Suprapubic skin (tissue), 4 donors: ENCODE measurements around the gene CD36.

ENCODE experiments used
- EP300 ChIP-seq: sonication (generic); formaldehyde crosslinking; IDR thresholded peaks from one replicate; pipeline ENCODE4 v1.6.1; 2017; ENCODE audit warnings: antibody characterized with exemption
- POLR2A ChIP-seq, 2 donors: fragments of 450-650 bp; IDR thresholded peaks; one replicate each; pipeline ENCODE4 v1.6.1; 2017; ENCODE audit warnings: antibody characterized with exemption in 2 of 2, mild to moderate bottlenecking in 2 of 2, moderate library complexity in 2 of 2
- POLR2AphosphoS5 ChIP-seq, 3 donors: sonication (generic); formaldehyde crosslinking; IDR thresholded peaks; one replicate each; pipeline ENCODE4 v1.6.1; 2017; ENCODE audit warnings: antibody characterized with exemption in 3 of 3
- TF ChIP-seq, protein P1 (sequence below), 2 donors: fragments of 200-600 bp in 1 of 2; fragments of 450-650 bp in 1 of 2; sonication (generic) in 1 of 2; IDR thresholded peaks; one replicate each; pipeline ENCODE4 v1.5.1; 2016 to 2019; ENCODE audit warnings: antibody characterized with exemption in 2 of 2, mild to moderate bottlenecking in 1 of 2, moderate library complexity in 1 of 2

DNA sequence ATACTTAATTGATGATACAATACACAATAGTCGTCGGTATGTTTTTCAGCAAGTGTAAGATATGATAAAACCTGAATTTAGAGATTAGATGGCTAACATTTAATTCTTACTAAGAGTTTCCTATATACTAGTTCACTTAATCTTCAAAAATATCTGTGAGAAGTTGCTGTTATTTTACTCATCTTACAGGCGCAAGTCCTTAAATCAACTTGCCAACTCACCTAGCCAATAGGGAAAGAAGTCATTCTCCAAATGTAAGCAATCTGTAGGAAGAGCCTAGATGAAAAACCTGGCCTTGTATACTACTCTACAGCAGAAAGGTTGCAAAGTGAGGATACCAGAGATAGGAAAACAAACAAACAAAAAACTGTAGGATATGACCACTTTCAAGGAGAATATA lies 10.6 kb downstream of the CD36 start:
- TF ChIP-seq EP300, result no peak
- TF ChIP-seq POLR2AphosphoS5 (IDR thresholded peaks at IDR 0.05), result no peak
- TF ChIP-seq, protein P1, sequence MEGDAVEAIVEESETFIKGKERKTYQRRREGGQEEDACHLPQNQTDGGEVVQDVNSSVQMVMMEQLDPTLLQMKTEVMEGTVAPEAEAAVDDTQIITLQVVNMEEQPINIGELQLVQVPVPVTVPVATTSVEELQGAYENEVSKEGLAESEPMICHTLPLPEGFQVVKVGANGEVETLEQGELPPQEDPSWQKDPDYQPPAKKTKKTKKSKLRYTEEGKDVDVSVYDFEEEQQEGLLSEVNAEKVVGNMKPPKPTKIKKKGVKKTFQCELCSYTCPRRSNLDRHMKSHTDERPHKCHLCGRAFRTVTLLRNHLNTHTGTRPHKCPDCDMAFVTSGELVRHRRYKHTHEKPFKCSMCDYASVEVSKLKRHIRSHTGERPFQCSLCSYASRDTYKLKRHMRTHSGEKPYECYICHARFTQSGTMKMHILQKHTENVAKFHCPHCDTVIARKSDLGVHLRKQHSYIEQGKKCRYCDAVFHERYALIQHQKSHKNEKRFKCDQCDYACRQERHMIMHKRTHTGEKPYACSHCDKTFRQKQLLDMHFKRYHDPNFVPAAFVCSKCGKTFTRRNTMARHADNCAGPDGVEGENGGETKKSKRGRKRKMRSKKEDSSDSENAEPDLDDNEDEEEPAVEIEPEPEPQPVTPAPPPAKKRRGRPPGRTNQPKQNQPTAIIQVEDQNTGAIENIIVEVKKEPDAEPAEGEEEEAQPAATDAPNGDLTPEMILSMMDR (IDR thresholded peaks at IDR 0.05), result no peak
- TF ChIP-seq POLR2A (IDR thresholded peaks at IDR 0.05), result no peak
